ENCODE data around the gene BCS1L. TPM values are rescaled to one million over a fixed set of nuclear protein-coding genes. Genes with fewer than 3 reads are reported as not detected.

The BCS1L gene
- total RNA-seq, 1 experiment from 2014 or later, result 57.9 TPM

- intact Hi-C loops (cut with micrococcal nuclease; ENCODE audit: unreplicated experiment), result loop anchor here (10.0 kb wide), 1 partner anchor 58 kb away; no protein-coding TSS in a partner anchor
- no peak overlapping the region for H3K4me3 Mint-ChIP-seq (ENCODE audit: low read depth, unreplicated experiment)
- H3K36me3 Mint-ChIP-seq (ENCODE audit: insufficient read depth, unreplicated experiment), result peaks cover 58% of the 10 kb centered on the region
These were observed 16.7 kb upstream of the BCS1L start for GRCh38 chr2:218642786-218643185.

GRCh38 chr2:218643751-218644310, 15.7 kb upstream of the BCS1L start:
- DNase-seq, result no peak
- no peak overlapping the region for H3K4me3 Mint-ChIP-seq (ENCODE audit: low read depth, unreplicated experiment)
- H3K27ac Mint-ChIP-seq (ENCODE audit: unreplicated experiment), result no peak overlapping the region
- no peaks in the 10 kb centered on the region for H3K27me3 Mint-ChIP-seq (ENCODE audit: unreplicated experiment)
- no peaks in the 10 kb centered on the region for H3K4me1 Mint-ChIP-seq (ENCODE audit: low read depth, unreplicated experiment)
- intact Hi-C loops (cut with micrococcal nuclease; ENCODE audit: unreplicated experiment), result loop anchor here (10.0 kb wide), 1 partner anchor 59 kb away; no protein-coding TSS in a partner anchor
- TF ChIP-seq CTCF (IDR thresholded peaks at IDR 0.05; ENCODE audit: unreplicated experiment), result no peak
- BruUV-seq (replicated peaks), result no TSS peak
- peaks cover 61% of the 10 kb centered on the region for H3K36me3 Mint-ChIP-seq (ENCODE audit: insufficient read depth, unreplicated experiment)
- CTCF ChIA-PET, result no interaction called here
- no peaks in the 10 kb centered on the region for H3K9me3 Mint-ChIP-seq (ENCODE audit: low read depth, unreplicated experiment)

More at GRCh38 chr2:218642786-218643185, 16.7 kb upstream of the BCS1L start:
- H3K27ac Mint-ChIP-seq (ENCODE audit: unreplicated experiment), result no peak overlapping the region
- BruUV-seq (replicated peaks), result no TSS peak
- no peak for DNase-seq
- H3K9me3 Mint-ChIP-seq (ENCODE audit: low read depth, unreplicated experiment), result no peaks in the 10 kb centered on the region
- H3K27me3 Mint-ChIP-seq (ENCODE audit: unreplicated experiment), result no peaks in the 10 kb centered on the region
- no peak for TF ChIP-seq CTCF (IDR thresholded peaks at IDR 0.05; ENCODE audit: unreplicated experiment)
- no peaks in the 10 kb centered on the region for H3K4me1 Mint-ChIP-seq (ENCODE audit: low read depth, unreplicated experiment)
- CTCF ChIA-PET, result no interaction called here

DNA sequence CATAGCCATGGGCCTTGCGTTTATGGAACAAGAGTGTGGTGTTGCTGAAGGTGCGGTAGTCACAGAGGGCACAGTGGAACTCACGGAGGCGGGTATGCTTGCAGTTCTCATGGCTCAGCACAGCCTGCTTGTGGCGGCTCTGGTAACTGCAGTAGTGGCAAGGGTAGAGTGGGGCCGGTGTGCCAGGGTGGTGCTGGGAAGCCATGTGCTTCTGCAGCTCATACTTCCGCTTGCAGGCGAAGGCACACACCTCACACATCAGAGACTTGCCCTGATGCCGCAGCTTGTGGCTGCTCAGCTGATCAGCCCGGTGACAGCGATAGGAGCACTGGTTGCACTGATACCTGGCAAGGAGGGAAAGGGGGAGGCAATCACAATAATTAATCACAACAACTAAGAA, 14.8 kb upstream of the BCS1L start:
- Mint-ChIP-seq H3K27me3 (ENCODE audit: unreplicated experiment) (no peaks in the 10 kb centered on the region), H3K9me3 (ENCODE audit: low read depth, unreplicated experiment) (no peaks in the 10 kb centered on the region), H3K36me3 (ENCODE audit: insufficient read depth, unreplicated experiment) (peaks cover 63% of the 10 kb centered on the region), H3K4me1 (ENCODE audit: low read depth, unreplicated experiment) (no peaks in the 10 kb centered on the region), H3K4me3 (ENCODE audit: low read depth, unreplicated experiment) (no peak overlapping the region), H3K27ac (ENCODE audit: unreplicated experiment) (no peak overlapping the region)
- DNase-seq, result no peak
- BruUV-seq (replicated peaks), result no TSS peak
- CTCF ChIA-PET, result no interaction called here
- no peak for TF ChIP-seq CTCF (IDR thresholded peaks at IDR 0.05; ENCODE audit: unreplicated experiment)
- intact Hi-C loops (cut with micrococcal nuclease; ENCODE audit: unreplicated experiment), result loop anchor here (10.0 kb wide), 1 partner anchor 60 kb away; no protein-coding TSS in a partner anchor

- H3K4me3 Mint-ChIP-seq (ENCODE audit: low read depth, unreplicated experiment), result no peak overlapping the region
- intact Hi-C loops (cut with micrococcal nuclease; ENCODE audit: unreplicated experiment), result loop anchor here (10.0 kb wide), 1 partner anchor 60 kb away; no protein-coding TSS in a partner anchor
- BruUV-seq (replicated peaks), result no TSS peak
- H3K4me1 Mint-ChIP-seq (ENCODE audit: low read depth, unreplicated experiment), result no peaks in the 10 kb centered on the region
- no peaks in the 10 kb centered on the region for H3K27me3 Mint-ChIP-seq (ENCODE audit: unreplicated experiment)
- H3K27ac Mint-ChIP-seq (ENCODE audit: unreplicated experiment), result peak overlapping the region; percentile 66
- H3K9me3 Mint-ChIP-seq (ENCODE audit: low read depth, unreplicated experiment), result no peaks in the 10 kb centered on the region
- peaks cover 62% of the 10 kb centered on the region for H3K36me3 Mint-ChIP-seq (ENCODE audit: insufficient read depth, unreplicated experiment)
- CTCF ChIA-PET, result no interaction called here
- DNase-seq, result no peak
- no peak for TF ChIP-seq CTCF (IDR thresholded peaks at IDR 0.05; ENCODE audit: unreplicated experiment)
These were observed 14.4 kb upstream of the BCS1L start for GRCh38 chr2:218645126-218645525.

Data from Calu3 (cell line).